Esophagus squamous epithelium (tissue), 5 donors: ENCODE measurements around the gene LRIG1. TPM values are rescaled to one million over a fixed set of nuclear protein-coding genes. Genes with fewer than 3 reads are reported as not detected.

Experiments used
- DNase-seq: peaks from one replicate; lab custom pipeline; 2025; lab: John Stamatoyannopoulos, UW
- H3K27ac ChIP-seq, 4 donors: fragments of 200-600 bp; sonication (generic); one replicate each; pipeline ENCODE4 v1.5.1; 2016 to 2019; ENCODE audit warnings: mild to moderate bottlenecking in 1 of 4
- H3K27me3 ChIP-seq, 4 donors: fragments of 200-600 bp; sonication (generic); 1 replicate in 3 of 4; 2 replicates in 1 of 4; pipeline versions ENCODE4 v1.5.1 to v1.6.0; 2017 to 2021; ENCODE audit warnings: antibody characterized with exemption in 1 of 4
- H3K36me3 ChIP-seq, 3 donors: fragments of 200-600 bp; sonication (generic); one replicate each; pipeline ENCODE4 v1.5.1; 2016 to 2019
- H3K4me1 ChIP-seq, 3 donors: fragments of 200-600 bp; sonication (generic); one replicate each; pipeline ENCODE4 v1.5.1; 2017 to 2019
- H3K4me3 ChIP-seq, 4 donors: fragments of 200-600 bp; sonication (generic); 1 replicate in 3 of 4; 2 replicates in 1 of 4; pipeline ENCODE4 v1.5.1; 2016 to 2019; ENCODE audit warnings: mild to moderate bottlenecking in 2 of 4, moderate library complexity in 1 of 4
- H3K9me3 ChIP-seq, 3 donors: fragments of 200-600 bp; sonication (generic); one replicate each; pipeline ENCODE4 v1.5.1; 2016 to 2019
- POLR2A ChIP-seq, 4 donors: fragments of 450-650 bp; IDR thresholded peaks; one replicate each; pipeline ENCODE4 v1.6.1; 2017; ENCODE audit warnings: antibody characterized with exemption in 4 of 4, mild to moderate bottlenecking in 4 of 4, moderate library complexity in 3 of 4
- WGBS, 2 donors: methylation state at CpG; one replicate each; pipeline ENCODE4 v1.1.5; 2018; 5-methylcytosine and 5-hydroxymethylcytosine counted together
- intact Hi-C: fragments of 100-400 bp; cut with DNase I; formaldehyde crosslinking; loops from one replicate; pipeline ENCODE4 v1.15.0; 2022
- total RNA-seq, 4 donors: library from RNA; depleted of rRNA; stranded (reverse); fragments of >200 nt; gene quantifications; one replicate each; pipeline ENCODE4 v1.1.0, GENCODE V29; 2016
- TF ChIP-seq, protein P1 (sequence below), 6 experiments: fragments of 450-650 bp in 4 of 6; fragments of 200-600 bp in 2 of 6; sonication (generic) in 2 of 6; IDR thresholded peaks; one replicate each; pipeline ENCODE4 v1.5.1; 2016 to 2019; ENCODE audit warnings: antibody characterized with exemption in 6 of 6, mild to moderate bottlenecking in 4 of 6, moderate library complexity in 4 of 6
- donor health status: DM: yes; HTN: yes; CAD: no.

The LRIG1 gene
- total RNA-seq, 4 donors from 2014 or later, result 7.5 to 30.5 (median 15.1) TPM

DNA sequence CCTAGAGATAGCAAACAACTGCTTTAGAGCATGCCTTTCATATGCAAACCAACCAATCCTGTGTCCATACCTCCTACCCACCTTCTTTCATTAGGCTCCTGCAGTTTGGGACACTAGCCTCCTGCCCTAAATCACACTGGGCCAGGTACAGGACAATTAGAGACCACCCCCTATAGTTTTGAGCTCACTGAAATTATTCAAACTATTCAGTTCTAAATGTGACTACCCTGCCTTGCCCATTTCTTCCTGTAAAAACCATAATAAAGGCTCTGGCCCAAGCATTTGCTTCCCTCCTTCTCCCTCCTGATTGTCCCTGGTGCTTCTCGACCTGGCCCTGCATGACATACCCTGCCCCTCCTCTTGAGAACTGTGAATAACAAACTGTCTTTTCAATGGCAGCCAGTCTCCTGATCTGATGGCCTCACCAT, 31.4 kb upstream of the LRIG1 start:
- Histone ChIP-seq H3K4me3 (no peak overlapping the region), H3K27me3 (no peaks in the 10 kb centered on the region), H3K36me3 (no peaks in the 10 kb centered on the region), H3K27ac (no peak overlapping the region), H3K9me3 (no peaks in the 10 kb centered on the region), H3K4me1 (no peaks in the 10 kb centered on the region)
- TF ChIP-seq, protein P1, sequence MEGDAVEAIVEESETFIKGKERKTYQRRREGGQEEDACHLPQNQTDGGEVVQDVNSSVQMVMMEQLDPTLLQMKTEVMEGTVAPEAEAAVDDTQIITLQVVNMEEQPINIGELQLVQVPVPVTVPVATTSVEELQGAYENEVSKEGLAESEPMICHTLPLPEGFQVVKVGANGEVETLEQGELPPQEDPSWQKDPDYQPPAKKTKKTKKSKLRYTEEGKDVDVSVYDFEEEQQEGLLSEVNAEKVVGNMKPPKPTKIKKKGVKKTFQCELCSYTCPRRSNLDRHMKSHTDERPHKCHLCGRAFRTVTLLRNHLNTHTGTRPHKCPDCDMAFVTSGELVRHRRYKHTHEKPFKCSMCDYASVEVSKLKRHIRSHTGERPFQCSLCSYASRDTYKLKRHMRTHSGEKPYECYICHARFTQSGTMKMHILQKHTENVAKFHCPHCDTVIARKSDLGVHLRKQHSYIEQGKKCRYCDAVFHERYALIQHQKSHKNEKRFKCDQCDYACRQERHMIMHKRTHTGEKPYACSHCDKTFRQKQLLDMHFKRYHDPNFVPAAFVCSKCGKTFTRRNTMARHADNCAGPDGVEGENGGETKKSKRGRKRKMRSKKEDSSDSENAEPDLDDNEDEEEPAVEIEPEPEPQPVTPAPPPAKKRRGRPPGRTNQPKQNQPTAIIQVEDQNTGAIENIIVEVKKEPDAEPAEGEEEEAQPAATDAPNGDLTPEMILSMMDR (IDR thresholded peaks at IDR 0.05), result no peak
- no peak for TF ChIP-seq POLR2A (IDR thresholded peaks at IDR 0.05)
- 80 to 86% methylated on average over 1 of the region's 1 CpG for WGBS, 2 donors
- no peak for DNase-seq
- intact Hi-C loops, result no loop called here

DNA sequence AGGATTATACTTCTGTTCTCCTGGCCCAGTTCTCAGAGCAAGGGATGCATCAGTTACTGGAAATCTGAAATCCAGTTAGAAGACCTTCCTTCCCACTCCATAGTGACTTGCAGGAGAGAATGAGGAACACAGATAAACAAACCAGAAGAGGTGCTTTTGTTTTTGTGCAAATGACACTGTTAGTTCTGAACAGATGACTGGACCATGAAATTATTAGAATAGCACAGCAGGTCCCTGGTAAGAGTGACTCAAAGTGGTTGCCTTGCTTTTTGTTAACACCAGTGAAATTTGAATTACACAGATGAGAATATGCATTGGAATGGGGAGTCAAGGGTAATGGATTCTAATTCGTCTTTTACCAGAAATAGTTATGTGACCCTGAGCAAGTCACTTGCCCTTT, 30.4 kb upstream of the LRIG1 start:
- no peaks in the 10 kb centered on the region for H3K36me3 ChIP-seq
- no peaks in the 10 kb centered on the region for H3K9me3 ChIP-seq
- TF ChIP-seq, protein P1 (IDR thresholded peaks at IDR 0.05), result no peak
- TF ChIP-seq POLR2A (IDR thresholded peaks at IDR 0.05), result no peak
- no peak overlapping the region for H3K4me3 ChIP-seq
- DNase-seq, result no peak
- intact Hi-C loops, result no loop called here
- no peak overlapping the region for H3K27ac ChIP-seq
- WGBS, 2 donors, result 73 to 91% methylated on average over 1 of the region's 1 CpG
- H3K4me1 ChIP-seq, result no peaks in the 10 kb centered on the region
- no peaks in the 10 kb centered on the region for H3K27me3 ChIP-seq

DNA sequence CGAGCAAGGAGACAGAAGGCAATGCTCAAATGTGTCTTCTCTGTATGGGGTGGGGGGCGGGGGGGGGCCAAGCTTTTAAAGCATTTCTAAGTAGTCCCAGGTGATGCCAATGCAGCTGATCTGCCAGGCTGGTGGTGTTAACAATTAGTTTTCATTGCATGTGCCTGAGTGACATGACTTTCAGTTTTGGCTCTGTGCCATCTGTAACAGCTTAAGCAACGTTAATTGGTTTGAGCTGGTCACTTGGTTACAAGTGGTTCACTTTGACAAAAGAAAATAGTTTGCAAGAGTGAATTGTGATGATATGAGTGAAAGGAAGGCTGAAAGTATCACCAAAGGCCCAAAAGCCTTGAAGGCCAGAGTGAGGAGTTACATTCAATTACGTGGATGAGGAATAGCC, 26.4 kb upstream of the LRIG1 start:
- intact Hi-C loops, result no loop called here
- H3K9me3 ChIP-seq, result no peaks in the 10 kb centered on the region
- H3K27me3 ChIP-seq, result no peaks in the 10 kb centered on the region
- 72 to 76% methylated on average over 4 of the region's 4 CpGs for WGBS, 2 donors
- TF ChIP-seq POLR2A (IDR thresholded peaks at IDR 0.05), result no peak
- TF ChIP-seq, protein P1 (IDR thresholded peaks at IDR 0.05), result no peak
- no peaks in the 10 kb centered on the region for H3K4me1 ChIP-seq
- H3K36me3 ChIP-seq, result no peaks in the 10 kb centered on the region
- no peak for DNase-seq
- H3K4me3 ChIP-seq, result no peak overlapping the region
- no peak overlapping the region for H3K27ac ChIP-seq

DNA sequence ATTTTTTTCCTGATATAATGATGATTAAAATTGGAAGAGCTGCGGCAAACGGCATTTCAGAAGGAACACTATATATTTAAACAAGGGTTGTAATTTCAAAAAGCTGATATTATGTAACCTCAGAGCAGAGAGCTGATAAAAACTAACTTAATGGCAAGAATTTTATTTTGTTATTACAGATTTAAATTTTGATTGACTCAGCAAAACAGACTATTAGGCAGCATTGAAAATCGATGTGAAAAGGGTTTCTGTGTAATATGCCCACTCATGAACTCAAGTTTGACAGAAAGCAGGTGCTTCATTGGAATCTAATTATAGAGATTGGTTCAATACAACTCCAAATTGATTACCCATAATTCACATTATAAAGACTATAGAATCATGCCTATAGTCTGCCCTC, 24.9 kb upstream of the LRIG1 start:
- DNase-seq, result no peak
- Histone ChIP-seq H3K9me3 (no peaks in the 10 kb centered on the region), H3K4me3 (no peak overlapping the region), H3K27ac (no peak overlapping the region), H3K4me1 (no peaks in the 10 kb centered on the region), H3K36me3 (no peaks in the 10 kb centered on the region), H3K27me3 (no peaks in the 10 kb centered on the region)
- intact Hi-C loops, result no loop called here
- 83 to 86% methylated on average over 3 of the region's 3 CpGs for WGBS, 2 donors
- no peak for TF ChIP-seq POLR2A (IDR thresholded peaks at IDR 0.05)
- TF ChIP-seq, protein P1 (IDR thresholded peaks at IDR 0.05), result no peak

DNA sequence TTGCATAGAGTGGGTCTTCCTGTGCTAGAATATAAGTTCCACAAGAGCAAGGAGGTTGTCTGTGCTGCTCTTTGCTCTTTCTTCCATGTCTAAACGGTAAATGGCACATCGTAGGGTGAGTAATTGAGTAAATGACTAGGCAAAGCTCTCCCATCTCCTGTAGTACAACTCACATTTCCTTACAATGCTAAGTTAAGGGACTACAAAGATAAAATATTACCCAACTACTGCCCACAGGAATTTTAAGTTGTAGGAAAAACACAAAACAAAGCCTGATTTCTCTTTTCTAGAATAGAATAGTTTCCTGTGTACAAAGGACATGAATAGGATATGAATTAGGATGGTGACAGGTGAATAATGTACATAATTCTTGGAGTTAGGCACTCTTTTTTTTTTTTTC, 19.9 kb upstream of the LRIG1 start:
- intact Hi-C loops, result no loop called here

More for the DNA sequence above, 19.9 kb upstream of the LRIG1 start:
- no peaks in the 10 kb centered on the region for H3K9me3 ChIP-seq
- no peaks in the 10 kb centered on the region for H3K4me1 ChIP-seq
- no peaks in the 10 kb centered on the region for H3K36me3 ChIP-seq
- DNase-seq, result no peak
- no peak overlapping the region for H3K27ac ChIP-seq
- H3K27me3 ChIP-seq, result no peaks in the 10 kb centered on the region
- WGBS, 2 donors, result 60 to 81% methylated on average over 2 of the region's 2 CpGs
- no peak overlapping the region for H3K4me3 ChIP-seq
- TF ChIP-seq, protein P1 (IDR thresholded peaks at IDR 0.05), result no peak
- no peak for TF ChIP-seq POLR2A (IDR thresholded peaks at IDR 0.05)
